ENCODE measurements around the gene SSTR3. TPM values are rescaled to one million over a fixed set of nuclear protein-coding genes. Genes with fewer than 3 reads are reported as not detected.
A peak's percentile ranks its signal among the peaks of the same experiment; 100 is the strongest.

The SSTR3 gene
- total RNA-seq, 1 donor from 2014 or later = 0.75 TPM

DNA sequence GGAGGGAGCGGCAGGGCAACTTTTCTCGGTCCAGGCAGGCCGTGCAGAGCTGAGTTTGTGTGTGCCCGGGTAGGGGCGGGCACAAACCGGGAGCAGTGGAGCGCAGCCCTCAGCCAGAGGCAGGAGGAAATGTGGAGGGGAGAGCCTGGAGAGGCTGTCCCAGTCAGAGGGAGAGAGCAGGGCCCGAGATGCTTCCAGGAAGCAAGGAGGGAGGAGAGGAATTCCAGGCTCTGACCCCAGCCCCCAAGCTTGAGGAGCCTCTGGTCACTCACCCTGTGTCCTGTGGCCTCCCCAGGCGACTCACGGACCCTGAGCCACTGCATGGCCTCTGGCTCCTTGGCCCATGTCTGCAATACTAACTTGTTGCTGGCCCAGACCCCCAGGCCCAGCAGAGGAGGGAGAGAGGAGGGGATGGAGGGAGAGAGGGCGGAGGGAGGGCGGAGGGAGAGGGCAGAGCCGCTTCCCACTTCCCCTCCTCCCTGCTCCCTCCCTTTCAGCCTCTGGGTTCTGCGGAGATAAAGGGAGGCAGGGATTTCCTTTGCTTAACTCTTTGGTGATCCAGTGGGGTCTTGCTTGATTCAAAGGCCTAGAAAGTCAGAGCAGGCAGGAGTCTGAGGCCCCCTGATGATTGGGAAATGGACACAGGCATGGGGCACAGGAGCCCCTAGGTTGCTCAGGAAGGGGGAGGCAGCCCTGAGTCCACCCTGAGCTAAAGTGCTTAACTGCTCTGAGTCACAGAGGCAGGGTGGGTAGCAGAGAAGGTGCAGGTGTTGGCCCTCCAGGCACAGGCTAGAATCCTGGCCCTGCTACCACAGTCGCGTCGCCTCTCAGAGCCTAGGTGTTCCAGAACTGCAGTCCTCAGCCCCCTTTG is 24.2 kb downstream of the SSTR3 start, which contains the start of gene C1QTNF6:
C1QTNF6 (minus strand) TSS at position 357 of the 871 bp plus-strand sequence; CDS start at position 323, 34 bp downstream.
- no peak for DNase-seq (ENCODE audit: low spot score)
- H3K36me3 Mint-ChIP-seq (ENCODE audit: low read depth) = peaks cover 18% of the 10 kb centered on the region

GRCh38 chr22:37187552-37187890 is 24.8 kb downstream of the SSTR3 start:
- DNase-seq (ENCODE audit: low spot score) = no peak
- Mint-ChIP-seq H3K4me3 (ENCODE audit: low read depth) (no peak overlapping the region), H3K27me3 (ENCODE audit: low read depth) (no peaks in the 10 kb centered on the region), H3K36me3 (ENCODE audit: low read depth) (peaks cover 13% of the 10 kb centered on the region), H3K9me3 (peaks cover 2% of the 10 kb centered on the region), H3K4me1 (ENCODE audit: low read depth) (peaks cover 34% of the 10 kb centered on the region), H3K27ac (no peak overlapping the region)
- intact Hi-C loops (cut with micrococcal nuclease) = no loop called here

More for the DNA sequence above, 24.2 kb downstream of the SSTR3 start, which contains the start of gene C1QTNF6:
- peaks cover 5% of the 10 kb centered on the region for H3K9me3 Mint-ChIP-seq
- no peak within 1 kb of the TSS for H3K27ac Mint-ChIP-seq
- no peak within 1 kb of the TSS for H3K4me3 Mint-ChIP-seq (ENCODE audit: low read depth)
- H3K27me3 Mint-ChIP-seq (ENCODE audit: low read depth) = no peaks in the 10 kb centered on the region
- peaks cover 40% of the 10 kb centered on the region for H3K4me1 Mint-ChIP-seq (ENCODE audit: low read depth)
- intact Hi-C loops (cut with micrococcal nuclease) = no loop called here

GRCh38 chr22:37186997-37187522 is 25.2 kb downstream of the SSTR3 start:
- Mint-ChIP-seq H3K27me3 (ENCODE audit: low read depth) (no peaks in the 10 kb centered on the region), H3K4me3 (ENCODE audit: low read depth) (no peak overlapping the region), H3K4me1 (ENCODE audit: low read depth) (peaks cover 33% of the 10 kb centered on the region), H3K27ac (no peak overlapping the region), H3K36me3 (ENCODE audit: low read depth) (peaks cover 11% of the 10 kb centered on the region), H3K9me3 (no peaks in the 10 kb centered on the region)
- DNase-seq (ENCODE audit: low spot score) = no peak
- intact Hi-C loops (cut with micrococcal nuclease) = no loop called here

DNA sequence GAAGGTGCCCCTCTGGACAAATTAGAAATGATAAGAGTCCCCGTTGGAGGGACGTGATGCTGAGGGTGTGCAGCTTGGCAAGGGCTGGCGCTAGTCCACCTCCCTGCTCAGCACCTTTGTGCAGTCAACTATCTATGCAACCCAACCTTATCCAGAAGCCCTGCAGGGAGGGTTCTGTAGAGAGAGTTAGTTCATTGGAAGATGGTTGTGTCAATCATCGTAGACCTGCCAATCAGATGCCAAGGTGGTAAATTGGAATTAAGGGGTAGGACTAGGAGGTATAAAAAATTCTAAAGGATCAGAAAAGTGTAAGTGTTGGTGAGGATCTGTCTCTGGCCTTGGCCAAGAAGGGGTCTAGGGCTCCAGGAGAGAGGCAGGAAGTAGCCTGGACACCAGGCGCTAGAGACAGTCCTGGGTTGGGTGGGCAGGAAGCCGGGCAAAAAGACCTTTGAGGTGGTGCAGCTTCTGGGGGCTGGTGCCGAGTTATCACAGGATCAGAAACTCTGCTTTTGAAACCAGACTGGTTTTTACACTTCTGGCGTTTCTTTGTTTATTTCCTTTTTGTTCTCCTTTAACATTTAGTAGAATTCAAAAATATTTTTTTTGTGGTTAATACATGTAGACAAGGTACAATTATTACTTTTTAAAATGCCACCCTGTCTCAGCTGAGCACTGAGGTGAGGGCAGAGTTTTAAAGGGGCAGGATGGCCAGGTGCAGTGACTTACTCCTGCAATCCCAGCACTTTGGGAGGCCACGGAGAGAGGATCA is 25.9 kb downstream of the SSTR3 start:
- H3K4me3 Mint-ChIP-seq (ENCODE audit: low read depth) = peak overlapping the region; percentile 56
- H3K27ac Mint-ChIP-seq = peak overlapping the region; percentile 69
- peaks cover 35% of the 10 kb centered on the region for H3K4me1 Mint-ChIP-seq (ENCODE audit: low read depth)

DNA sequence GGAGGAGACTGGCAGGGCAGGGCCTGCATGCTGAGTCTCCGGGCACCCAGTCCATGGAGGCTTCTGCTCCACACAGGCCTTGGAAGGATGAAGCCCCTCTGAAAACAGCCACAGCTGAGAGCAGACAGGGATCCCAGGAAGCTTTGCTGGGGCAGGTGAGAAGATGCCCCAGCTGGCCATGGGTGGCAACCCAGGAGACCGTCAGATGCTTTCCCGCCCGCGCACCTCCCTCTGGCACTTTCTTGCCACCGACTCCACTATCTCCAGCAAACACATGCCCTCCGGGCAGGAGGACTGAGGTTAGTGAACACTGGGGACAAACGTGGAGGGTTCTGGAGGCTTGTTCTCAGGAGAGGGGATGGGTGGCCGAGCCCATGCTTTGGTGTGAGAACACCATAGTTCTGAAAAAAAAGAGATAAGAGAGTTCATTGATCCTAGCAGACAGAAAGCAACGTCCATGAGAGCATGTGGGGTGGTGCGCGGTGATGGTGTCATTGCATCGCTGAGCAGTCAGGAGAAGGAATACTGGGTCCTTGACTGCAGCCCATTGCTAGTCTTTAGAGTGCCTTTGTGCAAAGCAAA is 26.5 kb downstream of the SSTR3 start:
- H3K27me3 Mint-ChIP-seq (ENCODE audit: low read depth) = no peaks in the 10 kb centered on the region
- no peak for DNase-seq (ENCODE audit: low spot score)
- no peaks in the 10 kb centered on the region for H3K9me3 Mint-ChIP-seq
- peak overlapping the region; percentile 69 for H3K27ac Mint-ChIP-seq
- peaks cover 35% of the 10 kb centered on the region for H3K4me1 Mint-ChIP-seq (ENCODE audit: low read depth)
- H3K4me3 Mint-ChIP-seq (ENCODE audit: low read depth) = peak overlapping the region; percentile 56
- intact Hi-C loops (cut with micrococcal nuclease) = no loop called here
- peaks cover 11% of the 10 kb centered on the region for H3K36me3 Mint-ChIP-seq (ENCODE audit: low read depth)

More for the DNA sequence above, 25.9 kb downstream of the SSTR3 start:
- no peaks in the 10 kb centered on the region for H3K27me3 Mint-ChIP-seq (ENCODE audit: low read depth)
- no peaks in the 10 kb centered on the region for H3K9me3 Mint-ChIP-seq
- DNase-seq (ENCODE audit: low spot score) = peak; percentile 58
- peaks cover 11% of the 10 kb centered on the region for H3K36me3 Mint-ChIP-seq (ENCODE audit: low read depth)
- intact Hi-C loops (cut with micrococcal nuclease) = no loop called here

GRCh38 chr22:37184816-37185541 is 27.3 kb downstream of the SSTR3 start:
- DNase-seq (ENCODE audit: low spot score) = no peak
- no peak overlapping the region for H3K4me3 Mint-ChIP-seq (ENCODE audit: low read depth)
- no peak overlapping the region for H3K27ac Mint-ChIP-seq
- peaks cover 6% of the 10 kb centered on the region for H3K36me3 Mint-ChIP-seq (ENCODE audit: low read depth)
- H3K27me3 Mint-ChIP-seq (ENCODE audit: low read depth) = no peaks in the 10 kb centered on the region
- H3K4me1 Mint-ChIP-seq (ENCODE audit: low read depth) = peaks cover 35% of the 10 kb centered on the region
- no peaks in the 10 kb centered on the region for H3K9me3 Mint-ChIP-seq
- intact Hi-C loops (cut with micrococcal nuclease) = no loop called here

GRCh38 chr22:37184380-37184755 is 27.9 kb downstream of the SSTR3 start:
- H3K4me1 Mint-ChIP-seq (ENCODE audit: low read depth) = peaks cover 33% of the 10 kb centered on the region
- no peak overlapping the region for H3K4me3 Mint-ChIP-seq (ENCODE audit: low read depth)
- H3K9me3 Mint-ChIP-seq = no peaks in the 10 kb centered on the region
- no peak for DNase-seq (ENCODE audit: low spot score)
- intact Hi-C loops (cut with micrococcal nuclease) = no loop called here
- H3K27me3 Mint-ChIP-seq (ENCODE audit: low read depth) = no peaks in the 10 kb centered on the region
- H3K27ac Mint-ChIP-seq = no peak overlapping the region
- H3K36me3 Mint-ChIP-seq (ENCODE audit: low read depth) = peaks cover 4% of the 10 kb centered on the region

DNA sequence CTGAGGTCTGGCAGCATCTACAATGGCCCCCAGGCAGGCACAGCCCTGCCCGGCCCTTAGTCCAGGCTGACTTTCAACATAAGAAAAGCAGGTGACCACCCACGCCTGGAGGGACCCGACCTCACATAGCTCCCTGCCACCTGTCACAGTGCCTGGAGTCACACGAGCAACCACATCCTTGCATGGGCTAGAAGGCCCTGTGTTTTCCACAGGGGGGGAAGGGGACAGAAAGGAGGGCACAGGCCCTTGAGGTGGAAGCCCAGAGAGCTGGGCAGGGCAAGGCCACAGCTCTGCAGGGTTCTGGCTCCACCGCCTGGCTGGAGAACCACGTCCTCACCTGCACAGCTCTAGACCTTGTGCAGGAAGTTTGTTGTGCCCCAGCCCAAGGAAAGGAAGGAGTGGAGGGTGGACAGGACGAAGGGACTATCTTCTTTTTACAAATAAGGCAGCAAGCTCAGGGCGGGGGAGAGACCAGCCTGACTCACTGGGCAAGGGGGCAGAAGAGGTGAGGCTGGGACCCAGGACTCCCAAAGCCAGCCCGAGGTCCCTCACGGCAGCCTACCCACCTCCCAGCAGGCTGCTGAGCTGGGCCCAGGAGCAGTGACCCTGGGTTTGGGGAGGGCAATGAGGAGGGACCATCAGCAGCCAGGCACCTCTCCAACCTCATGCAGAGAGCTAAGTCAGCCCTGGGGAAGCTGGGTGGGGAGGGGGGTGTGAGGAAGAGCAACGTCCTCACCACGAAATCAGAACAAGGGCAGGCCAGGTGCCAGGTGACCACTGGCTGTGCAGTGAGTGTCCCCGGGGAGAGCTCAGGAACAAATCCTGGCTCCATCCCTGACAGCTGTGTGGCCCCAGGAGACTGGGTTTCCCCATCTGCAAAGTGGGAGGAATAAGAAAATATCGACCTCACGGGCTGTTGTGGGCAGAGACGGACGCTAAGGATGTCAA is 28.6 kb downstream of the SSTR3 start:
- H3K27ac Mint-ChIP-seq = peak overlapping the region; percentile 29
- peaks cover 2% of the 10 kb centered on the region for H3K36me3 Mint-ChIP-seq (ENCODE audit: low read depth)
- H3K27me3 Mint-ChIP-seq (ENCODE audit: low read depth) = no peaks in the 10 kb centered on the region
- H3K4me3 Mint-ChIP-seq (ENCODE audit: low read depth) = no peak overlapping the region
- H3K9me3 Mint-ChIP-seq = no peaks in the 10 kb centered on the region
- H3K4me1 Mint-ChIP-seq (ENCODE audit: low read depth) = peaks cover 28% of the 10 kb centered on the region
- DNase-seq (ENCODE audit: low spot score) = no peak
- intact Hi-C loops (cut with micrococcal nuclease) = no loop called here

DNA sequence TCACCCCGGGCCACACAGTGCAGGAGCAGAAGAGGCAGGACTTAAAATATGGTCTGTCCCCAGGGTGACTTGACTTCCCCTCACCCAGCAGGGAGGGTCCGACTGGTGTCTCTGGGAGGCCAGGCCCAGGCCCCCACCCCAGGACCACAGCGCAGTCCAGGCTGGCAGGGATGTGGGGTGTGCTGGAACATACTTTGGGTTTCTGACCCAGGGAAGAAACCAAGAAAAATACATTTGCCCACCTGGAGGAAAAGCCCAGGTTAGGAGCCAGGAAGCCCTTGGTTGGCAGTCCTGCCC is 29.4 kb downstream of the SSTR3 start:
- Mint-ChIP-seq H3K9me3 (no peaks in the 10 kb centered on the region), H3K4me1 (ENCODE audit: low read depth) (peaks cover 24% of the 10 kb centered on the region), H3K36me3 (ENCODE audit: low read depth) (peaks cover 2% of the 10 kb centered on the region), H3K27ac (no peak overlapping the region), H3K4me3 (ENCODE audit: low read depth) (no peak overlapping the region), H3K27me3 (ENCODE audit: low read depth) (no peaks in the 10 kb centered on the region)
- intact Hi-C loops (cut with micrococcal nuclease) = no loop called here
- no peak for DNase-seq (ENCODE audit: low spot score)

DNA sequence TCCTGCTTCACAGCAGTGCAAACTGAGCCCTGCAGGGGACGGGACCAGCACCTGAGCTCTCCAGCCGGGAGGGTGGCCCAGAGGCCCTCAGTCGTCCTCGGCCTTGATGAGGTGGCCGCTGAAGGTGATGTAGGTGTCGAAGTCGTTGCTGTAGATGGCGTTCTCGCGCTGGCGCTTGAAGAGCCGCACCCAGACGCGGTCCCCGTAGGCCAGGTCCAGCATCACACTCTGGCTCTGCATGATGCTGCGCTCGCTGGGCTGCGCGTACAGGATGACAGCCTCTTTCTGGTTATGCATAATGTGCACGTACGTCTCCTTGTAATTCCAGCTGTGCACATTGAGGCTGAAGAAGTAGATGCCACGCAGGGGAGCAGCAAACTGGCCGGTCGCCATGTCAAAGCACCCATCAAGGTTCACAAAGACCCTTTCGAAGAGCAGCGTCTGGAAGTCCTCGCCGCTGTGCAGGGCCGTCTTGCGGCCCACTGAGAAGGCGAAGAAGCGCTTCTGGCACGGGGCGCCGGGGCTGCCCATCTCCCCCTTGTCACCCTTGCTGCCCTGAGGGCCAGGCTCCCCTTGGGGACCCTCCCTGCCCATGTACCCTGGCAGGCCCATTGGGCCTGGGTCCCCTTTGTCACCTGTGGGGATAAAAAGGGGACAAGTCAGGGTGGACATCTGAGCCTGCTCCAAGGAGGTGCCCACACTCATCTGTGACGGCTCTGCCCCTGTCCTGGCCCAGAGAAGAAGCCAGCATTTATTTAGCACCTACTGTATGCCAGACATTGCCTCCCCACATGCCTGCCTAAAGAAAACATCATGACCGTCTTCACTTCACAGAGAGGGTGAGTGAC is 30.0 kb downstream of the SSTR3 start:
- H3K36me3 Mint-ChIP-seq (ENCODE audit: low read depth) = peaks cover 2% of the 10 kb centered on the region
- H3K27ac Mint-ChIP-seq = no peak overlapping the region
- H3K27me3 Mint-ChIP-seq (ENCODE audit: low read depth) = no peaks in the 10 kb centered on the region
- H3K4me1 Mint-ChIP-seq (ENCODE audit: low read depth) = peaks cover 20% of the 10 kb centered on the region
- no peaks in the 10 kb centered on the region for H3K9me3 Mint-ChIP-seq
- no peak overlapping the region for H3K4me3 Mint-ChIP-seq (ENCODE audit: low read depth)
- intact Hi-C loops (cut with micrococcal nuclease) = no loop called here
- DNase-seq (ENCODE audit: low spot score) = no peak

DNA sequence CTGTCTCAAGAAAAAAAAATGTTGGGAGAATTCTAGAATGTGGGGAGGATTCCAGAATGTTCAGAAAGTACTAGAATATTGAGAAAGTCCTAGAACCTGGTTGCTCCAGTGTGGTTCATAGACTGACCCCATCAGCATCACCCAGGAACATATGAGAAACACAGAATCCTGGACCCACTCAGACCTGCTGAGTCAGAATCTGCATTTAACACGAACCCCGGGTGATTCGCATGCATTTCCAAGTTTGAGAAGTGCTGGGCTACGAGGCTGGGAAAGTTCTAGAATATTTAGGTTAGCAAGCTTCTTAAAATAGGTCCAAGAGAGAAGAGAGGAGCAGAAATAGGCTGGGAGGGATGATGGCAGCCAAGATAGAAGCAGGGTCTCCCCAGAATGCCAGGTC is 30.6 kb downstream of the SSTR3 start:
- H3K27ac Mint-ChIP-seq = peak overlapping the region; percentile 14
- intact Hi-C loops (cut with micrococcal nuclease) = no loop called here
- H3K36me3 Mint-ChIP-seq (ENCODE audit: low read depth) = peaks cover 2% of the 10 kb centered on the region
- no peaks in the 10 kb centered on the region for H3K27me3 Mint-ChIP-seq (ENCODE audit: low read depth)
- no peaks in the 10 kb centered on the region for H3K9me3 Mint-ChIP-seq
- DNase-seq (ENCODE audit: low spot score) = no peak
- H3K4me3 Mint-ChIP-seq (ENCODE audit: low read depth) = no peak overlapping the region
- peaks cover 19% of the 10 kb centered on the region for H3K4me1 Mint-ChIP-seq (ENCODE audit: low read depth)

All from activated T-helper 2 cell treated with anti-CD3 and anti-CD28 coated beads, Interferon-gamma antibody, Interleukin-2, Interleukin-4, amounts not matched to agents 10 μg/mL and 5 μg/mL and 100 μg/mL, durations not matched to agents 14 hours and 24 hours and 36 hours (primary cell).